ENCODE results near the gene HSPA12B.

HSPA12B gene

DNA sequence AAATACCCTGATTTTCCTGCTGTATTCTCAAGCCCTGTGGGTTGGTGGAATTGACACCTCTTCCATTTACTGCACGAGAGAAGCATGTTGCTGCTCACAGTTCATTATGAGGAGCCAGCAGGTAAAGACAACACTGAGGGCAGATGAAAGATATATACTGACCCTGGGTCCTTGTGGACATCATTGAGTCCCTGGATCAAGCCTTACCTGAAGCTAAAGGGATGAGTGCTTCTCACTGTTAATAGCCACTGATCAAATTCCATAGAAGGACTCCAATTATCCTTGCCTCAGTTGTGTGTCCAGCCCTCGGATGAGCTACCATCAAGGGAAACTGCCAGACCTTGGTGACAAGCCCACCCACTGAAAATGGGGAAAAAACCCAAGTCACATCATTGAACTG is 12.4 kb upstream of the HSPA12B start:
- no peaks in the 10 kb centered on the region for H3K36me3 ChIP-seq (ENCODE audit: control insufficient read depth, low read depth, low read length)
- H3K27ac ChIP-seq (ENCODE audit: low read length), result no peak overlapping the region

DNA sequence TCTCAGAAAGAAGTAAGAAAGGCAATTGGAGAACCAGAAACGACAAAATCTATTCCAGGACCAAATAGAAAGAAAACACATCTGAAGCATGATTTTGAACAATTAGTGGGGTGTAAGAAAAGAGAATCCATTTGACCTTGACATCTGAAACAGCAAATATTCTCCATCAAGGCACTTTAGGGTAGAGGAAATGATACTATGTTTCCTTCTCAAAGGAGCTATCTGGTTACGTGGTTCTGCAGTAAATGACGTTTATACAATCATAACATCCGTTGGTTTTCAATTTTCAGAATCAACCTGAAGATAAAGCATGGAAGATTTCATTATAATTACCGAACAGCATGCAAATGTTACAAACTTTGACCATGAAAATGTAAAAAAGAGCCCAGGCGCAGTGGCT is 11.9 kb upstream of the HSPA12B start:
- Histone ChIP-seq H3K36me3 (ENCODE audit: control insufficient read depth, low read depth, low read length) (no peaks in the 10 kb centered on the region), H3K9ac (ENCODE audit: low read length) (no peak overlapping the region), H3K27me3 (ENCODE audit: control insufficient read depth, insufficient read depth, low read length) (no peaks in the 10 kb centered on the region), H3K27ac (ENCODE audit: low read length) (no peak overlapping the region), H3K9me3 (ENCODE audit: control insufficient read depth, low read depth, low read length) (no peaks in the 10 kb centered on the region), H3K4me1 (ENCODE audit: control insufficient read depth, low read depth, low read length) (no peaks in the 10 kb centered on the region), H3K4me3 (ENCODE audit: low read length) (no peak overlapping the region)

More for the DNA sequence above, 12.4 kb upstream of the HSPA12B start:
- H3K9me3 ChIP-seq (ENCODE audit: control insufficient read depth, low read depth, low read length), result no peaks in the 10 kb centered on the region
- no peak overlapping the region for H3K4me3 ChIP-seq (ENCODE audit: low read length)
- no peaks in the 10 kb centered on the region for H3K27me3 ChIP-seq (ENCODE audit: control insufficient read depth, insufficient read depth, low read length)
- H3K4me1 ChIP-seq (ENCODE audit: control insufficient read depth, low read depth, low read length), result no peaks in the 10 kb centered on the region
- H3K9ac ChIP-seq (ENCODE audit: low read length), result no peak overlapping the region

DNA sequence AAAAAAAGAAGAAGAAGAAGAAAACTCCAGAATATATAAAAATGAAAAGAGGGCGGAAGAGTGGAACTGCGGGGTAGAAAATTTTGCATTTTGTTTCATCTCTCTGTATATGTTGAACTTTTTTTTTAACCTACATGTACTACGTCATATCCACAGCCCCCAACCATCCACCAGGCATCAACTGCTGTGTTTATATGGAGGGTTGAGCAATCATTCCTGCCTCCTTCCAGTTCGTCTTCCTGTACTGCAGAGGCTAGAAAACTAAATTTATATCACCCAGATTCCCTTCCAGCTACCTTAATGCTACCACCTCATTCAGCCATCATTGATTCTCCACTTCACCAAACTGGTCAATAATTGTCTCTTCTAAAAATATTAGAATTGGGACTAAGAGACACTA is 10.6 kb upstream of the HSPA12B start:
- Histone ChIP-seq H3K27ac (ENCODE audit: low read length) (no peak overlapping the region), H3K4me3 (ENCODE audit: low read length) (no peak overlapping the region), H3K36me3 (ENCODE audit: control insufficient read depth, low read depth, low read length) (no peaks in the 10 kb centered on the region), H3K27me3 (ENCODE audit: control insufficient read depth, insufficient read depth, low read length) (no peaks in the 10 kb centered on the region), H3K9ac (ENCODE audit: low read length) (no peak overlapping the region), H3K4me1 (ENCODE audit: control insufficient read depth, low read depth, low read length) (no peaks in the 10 kb centered on the region), H3K9me3 (ENCODE audit: control insufficient read depth, low read depth, low read length) (no peaks in the 10 kb centered on the region)

DNA sequence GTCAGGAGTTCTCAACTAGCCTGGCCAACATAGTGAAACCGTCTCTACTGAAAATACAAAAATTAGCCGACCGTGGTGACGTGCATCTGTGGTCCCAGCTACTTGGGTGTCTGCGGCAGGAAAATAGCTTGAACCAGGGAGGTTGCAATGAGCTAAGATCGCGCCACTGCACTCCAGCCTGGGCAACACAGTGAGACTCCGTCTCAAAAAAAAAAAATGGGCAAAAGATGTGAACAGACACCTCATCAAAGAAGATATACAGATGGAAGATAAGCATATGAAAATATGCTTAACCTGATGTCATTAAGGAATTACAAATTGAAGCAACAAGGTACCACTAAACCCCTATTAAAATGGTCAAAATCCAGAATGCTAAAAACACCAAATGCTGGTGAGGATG is 9.2 kb upstream of the HSPA12B start:
- Histone ChIP-seq H3K36me3 (ENCODE audit: control insufficient read depth, low read depth, low read length) (no peaks in the 10 kb centered on the region), H3K9ac (ENCODE audit: low read length) (no peak overlapping the region), H3K4me1 (ENCODE audit: control insufficient read depth, low read depth, low read length) (no peaks in the 10 kb centered on the region), H3K27ac (ENCODE audit: low read length) (no peak overlapping the region), H3K4me3 (ENCODE audit: low read length) (no peak overlapping the region), H3K27me3 (ENCODE audit: control insufficient read depth, insufficient read depth, low read length) (peaks cover 4% of the 10 kb centered on the region), H3K9me3 (ENCODE audit: control insufficient read depth, low read depth, low read length) (no peaks in the 10 kb centered on the region)

DNA sequence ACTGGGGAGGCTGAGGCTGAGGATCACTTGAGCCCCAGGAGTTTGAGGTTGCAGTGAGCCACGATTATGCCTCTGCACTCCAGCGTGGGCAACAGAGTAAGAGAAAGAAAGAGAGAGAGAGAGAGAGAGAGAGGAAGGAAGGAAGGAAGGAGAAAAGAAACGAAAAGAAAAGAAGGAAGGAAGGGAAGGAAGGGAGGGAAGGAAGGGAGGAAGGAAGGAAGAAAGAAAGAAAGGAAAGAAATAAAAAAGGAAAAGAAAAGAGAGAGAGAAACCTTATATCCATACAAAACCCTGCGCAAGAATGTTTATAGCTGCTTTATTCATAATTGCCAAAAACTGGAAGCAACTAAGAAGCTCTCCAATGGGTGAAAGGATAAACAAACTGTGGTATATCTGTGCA is 8.1 kb upstream of the HSPA12B start:
- Histone ChIP-seq H3K27ac (ENCODE audit: low read length) (no peak overlapping the region), H3K9ac (ENCODE audit: low read length) (no peak overlapping the region), H3K36me3 (ENCODE audit: control insufficient read depth, low read depth, low read length) (no peaks in the 10 kb centered on the region), H3K4me3 (ENCODE audit: low read length) (no peak overlapping the region), H3K9me3 (ENCODE audit: control insufficient read depth, low read depth, low read length) (no peaks in the 10 kb centered on the region), H3K4me1 (ENCODE audit: control insufficient read depth, low read depth, low read length) (no peaks in the 10 kb centered on the region), H3K27me3 (ENCODE audit: control insufficient read depth, insufficient read depth, low read length) (peaks cover 4% of the 10 kb centered on the region)

DNA sequence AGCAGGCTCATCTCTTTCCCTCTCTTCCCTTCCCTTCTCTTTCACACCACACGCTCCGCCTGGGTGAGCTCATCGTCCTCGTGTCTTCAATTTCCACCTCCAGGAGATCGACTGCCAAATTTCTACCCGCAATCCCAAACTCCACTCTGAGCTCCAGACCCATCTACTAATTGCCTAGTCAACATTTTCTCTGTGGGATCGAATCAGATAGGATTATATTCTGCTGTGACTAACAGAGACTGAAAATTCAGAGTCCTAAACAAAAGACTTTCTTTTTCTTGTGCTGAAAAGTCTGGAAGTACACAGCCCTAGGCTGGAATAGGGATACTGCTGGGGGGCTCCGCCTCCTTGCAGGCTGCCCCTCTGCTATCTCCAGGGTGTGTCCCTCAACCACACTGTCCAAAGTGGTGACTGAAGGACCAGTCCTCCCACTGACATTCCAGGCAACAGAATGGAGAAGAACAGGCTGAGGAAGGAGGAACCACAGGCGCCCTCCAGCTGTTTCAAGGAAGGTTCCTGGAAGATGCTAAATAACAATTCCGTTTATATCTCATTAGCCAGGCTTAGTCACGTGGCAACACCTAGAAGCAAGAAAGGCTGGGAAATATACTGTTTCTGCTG is 5.0 kb upstream of the HSPA12B start:
- Histone ChIP-seq H3K4me3 (ENCODE audit: low read length) (no peak overlapping the region), H3K9ac (ENCODE audit: low read length) (no peak overlapping the region), H3K9me3 (ENCODE audit: control insufficient read depth, low read depth, low read length) (no peaks in the 10 kb centered on the region), H3K4me1 (ENCODE audit: control insufficient read depth, low read depth, low read length) (peaks cover 5% of the 10 kb centered on the region), H3K27ac (ENCODE audit: low read length) (no peak overlapping the region), H3K27me3 (ENCODE audit: control insufficient read depth, insufficient read depth, low read length) (peaks cover 17% of the 10 kb centered on the region), H3K36me3 (ENCODE audit: control insufficient read depth, low read depth, low read length) (no peaks in the 10 kb centered on the region)

DNA sequence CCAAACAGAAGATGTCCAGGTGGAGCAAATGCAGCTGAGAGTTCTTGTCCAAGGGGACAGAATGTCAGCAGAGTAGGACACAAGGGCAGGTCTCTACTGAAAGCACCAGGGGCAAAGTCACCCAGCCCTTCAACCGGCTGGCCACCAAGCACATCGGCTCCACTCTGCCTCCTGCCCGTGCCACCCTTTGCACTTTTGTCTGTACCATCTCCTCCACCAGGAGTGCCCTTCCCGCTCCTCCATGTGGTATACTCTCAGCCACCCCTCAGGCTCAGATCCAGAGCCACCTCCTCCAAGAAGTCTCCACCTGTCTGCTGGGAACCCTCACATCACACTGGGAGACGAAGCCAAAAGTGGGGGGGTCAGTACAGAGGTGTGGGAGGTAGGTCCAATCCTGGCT is 4.1 kb upstream of the HSPA12B start:
- no peaks in the 10 kb centered on the region for H3K9me3 ChIP-seq (ENCODE audit: control insufficient read depth, low read depth, low read length)
- H3K4me1 ChIP-seq (ENCODE audit: control insufficient read depth, low read depth, low read length), result peaks cover 5% of the 10 kb centered on the region
- H3K36me3 ChIP-seq (ENCODE audit: control insufficient read depth, low read depth, low read length), result no peaks in the 10 kb centered on the region
- H3K27ac ChIP-seq (ENCODE audit: low read length), result no peak overlapping the region
- H3K27me3 ChIP-seq (ENCODE audit: control insufficient read depth, insufficient read depth, low read length), result peaks cover 24% of the 10 kb centered on the region
- no peak overlapping the region for H3K4me3 ChIP-seq (ENCODE audit: low read length)
- H3K9ac ChIP-seq (ENCODE audit: low read length), result no peak overlapping the region

DNA sequence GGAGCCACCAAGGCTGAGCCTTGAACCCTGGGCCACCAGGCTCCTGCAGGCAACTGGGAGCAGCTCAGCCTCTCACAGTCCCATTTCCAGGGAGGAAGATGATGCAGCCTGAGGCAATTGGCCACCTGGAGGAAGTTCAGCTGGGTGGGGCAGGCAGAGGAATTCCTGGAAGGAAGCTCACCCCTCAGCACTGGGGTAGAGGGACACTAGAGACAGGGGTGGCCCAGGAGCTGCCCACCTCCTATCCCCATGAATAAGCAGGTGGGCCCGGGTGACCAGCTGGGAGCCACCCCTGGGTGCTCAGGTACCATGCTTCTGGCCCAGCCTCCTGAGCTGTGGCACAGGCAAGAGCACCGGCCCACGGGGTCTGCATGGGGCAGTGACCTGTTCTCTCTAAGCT is 3.6 kb upstream of the HSPA12B start:
- H3K4me3 ChIP-seq (ENCODE audit: low read length), result no peak overlapping the region
- H3K27ac ChIP-seq (ENCODE audit: low read length), result no peak overlapping the region
- no peaks in the 10 kb centered on the region for H3K9me3 ChIP-seq (ENCODE audit: control insufficient read depth, low read depth, low read length)
- no peaks in the 10 kb centered on the region for H3K36me3 ChIP-seq (ENCODE audit: control insufficient read depth, low read depth, low read length)
- H3K4me1 ChIP-seq (ENCODE audit: control insufficient read depth, low read depth, low read length), result peaks cover 5% of the 10 kb centered on the region
- H3K27me3 ChIP-seq (ENCODE audit: control insufficient read depth, insufficient read depth, low read length), result peaks cover 29% of the 10 kb centered on the region
- H3K9ac ChIP-seq (ENCODE audit: low read length), result no peak overlapping the region

DNA sequence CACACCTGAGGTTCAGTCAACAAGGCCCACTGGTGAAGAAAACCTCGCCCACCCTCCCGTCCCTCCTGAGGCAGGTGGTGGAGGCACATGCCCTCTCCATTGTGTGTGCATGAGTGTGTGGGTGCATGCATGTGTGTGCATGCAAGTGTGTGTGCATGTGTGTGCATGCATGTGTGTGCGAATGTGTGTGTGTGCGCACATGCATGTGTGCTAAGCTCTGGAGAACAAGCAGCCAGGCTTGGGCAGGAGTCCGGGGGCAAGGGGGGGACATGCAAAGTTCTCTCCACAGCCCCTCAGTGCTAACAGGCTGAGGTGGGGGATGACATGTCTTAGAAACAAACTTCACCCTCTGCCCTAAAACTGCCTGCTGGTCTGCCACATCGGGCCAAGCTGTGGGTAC is 3.1 kb upstream of the HSPA12B start:
- Histone ChIP-seq H3K9me3 (ENCODE audit: control insufficient read depth, low read depth, low read length) (no peaks in the 10 kb centered on the region), H3K4me1 (ENCODE audit: control insufficient read depth, low read depth, low read length) (peaks cover 5% of the 10 kb centered on the region), H3K9ac (ENCODE audit: low read length) (no peak overlapping the region), H3K27me3 (ENCODE audit: control insufficient read depth, insufficient read depth, low read length) (peaks cover 29% of the 10 kb centered on the region), H3K27ac (ENCODE audit: low read length) (no peak overlapping the region), H3K4me3 (ENCODE audit: low read length) (no peak overlapping the region), H3K36me3 (ENCODE audit: control insufficient read depth, low read depth, low read length) (no peaks in the 10 kb centered on the region)

DNA sequence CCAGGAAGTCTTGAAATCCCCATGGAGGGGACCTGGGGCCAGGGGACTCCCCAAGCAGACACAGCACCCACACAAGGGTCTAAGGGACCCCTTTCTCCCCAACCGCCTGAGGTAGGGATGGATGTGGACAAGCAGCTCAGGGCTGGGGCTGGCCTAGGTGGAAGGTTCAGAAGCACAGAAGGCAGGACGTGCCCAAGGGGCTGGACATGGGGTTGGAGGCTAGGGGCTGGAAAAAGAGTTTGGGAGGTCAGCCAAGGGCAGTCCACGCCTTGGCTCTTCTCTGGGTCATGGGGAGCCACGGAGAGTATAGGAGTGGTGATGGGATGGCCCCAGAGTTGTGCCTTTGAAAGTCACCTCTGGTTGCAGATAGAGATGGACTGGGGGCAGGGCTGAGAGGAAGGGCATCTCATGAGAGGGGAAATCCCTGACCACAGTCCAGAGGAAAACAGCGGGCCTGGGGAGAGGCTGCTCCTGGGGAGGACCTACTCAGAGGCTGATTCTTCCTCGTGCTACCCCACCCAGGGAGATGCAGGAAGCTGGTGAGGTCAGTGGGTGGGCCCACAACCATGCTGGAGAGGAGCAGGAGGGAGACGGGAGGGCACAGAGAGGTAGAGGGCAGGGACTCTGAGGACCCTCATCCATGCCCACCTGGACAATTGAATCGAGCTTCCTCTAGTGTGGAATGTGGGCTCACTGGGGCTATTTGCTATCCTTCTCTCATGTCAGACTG is 2.5 kb upstream of the HSPA12B start:
- Histone ChIP-seq H3K36me3 (ENCODE audit: control insufficient read depth, low read depth, low read length) (no peaks in the 10 kb centered on the region), H3K27me3 (ENCODE audit: control insufficient read depth, insufficient read depth, low read length) (peaks cover 29% of the 10 kb centered on the region), H3K9ac (ENCODE audit: low read length) (no peak overlapping the region), H3K9me3 (ENCODE audit: control insufficient read depth, low read depth, low read length) (no peaks in the 10 kb centered on the region), H3K4me1 (ENCODE audit: control insufficient read depth, low read depth, low read length) (peaks cover 5% of the 10 kb centered on the region), H3K4me3 (ENCODE audit: low read length) (no peak overlapping the region), H3K27ac (ENCODE audit: low read length) (no peak overlapping the region)

DNA sequence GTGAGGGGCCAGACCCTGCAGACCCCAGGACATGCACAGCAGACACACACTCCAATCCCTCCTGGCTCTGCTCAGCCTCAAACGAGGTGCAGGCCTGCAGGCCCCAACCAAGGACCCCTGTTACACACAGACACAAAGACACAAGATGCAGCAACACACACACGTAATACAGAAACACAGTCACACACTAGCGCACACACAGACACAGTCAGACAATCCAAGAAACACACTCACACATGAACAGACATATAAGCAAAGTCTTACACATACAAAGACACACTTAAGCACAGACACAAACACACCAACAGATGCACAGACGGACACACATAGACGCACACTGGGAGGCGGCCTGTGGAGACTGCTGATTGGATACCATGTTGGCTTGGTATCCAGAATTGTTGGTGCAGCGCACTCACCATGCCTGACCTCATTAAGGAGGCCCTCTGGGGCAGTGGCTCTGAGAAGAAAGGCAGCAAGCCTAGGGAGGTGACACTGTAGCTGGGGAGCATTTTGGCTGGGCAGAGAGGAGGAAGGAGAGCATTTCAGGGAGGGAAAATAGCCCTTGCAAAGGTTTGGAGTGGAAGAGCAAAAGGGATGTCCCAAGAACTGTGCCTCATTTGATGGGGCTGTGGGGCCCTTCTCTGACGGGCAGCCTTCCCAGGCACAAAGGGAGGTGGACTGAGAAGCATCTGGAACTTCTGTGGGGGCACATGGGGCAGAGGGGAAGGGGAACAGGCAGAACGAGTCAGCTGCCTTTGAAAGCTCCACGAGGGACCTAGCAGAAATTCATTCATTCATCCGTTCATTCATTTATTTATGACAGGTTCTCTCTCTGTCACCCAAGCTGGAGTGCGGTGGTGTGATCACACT is 1.4 kb upstream of the HSPA12B start:
- no peak overlapping the region for H3K9ac ChIP-seq (ENCODE audit: low read length)
- peaks cover 5% of the 10 kb centered on the region for H3K4me1 ChIP-seq (ENCODE audit: control insufficient read depth, low read depth, low read length)
- no peak overlapping the region for H3K27ac ChIP-seq (ENCODE audit: low read length)
- no peaks in the 10 kb centered on the region for H3K36me3 ChIP-seq (ENCODE audit: control insufficient read depth, low read depth, low read length)
- no peaks in the 10 kb centered on the region for H3K9me3 ChIP-seq (ENCODE audit: control insufficient read depth, low read depth, low read length)
- H3K27me3 ChIP-seq (ENCODE audit: control insufficient read depth, insufficient read depth, low read length), result peaks cover 29% of the 10 kb centered on the region
- H3K4me3 ChIP-seq (ENCODE audit: low read length), result no peak overlapping the region
